Astrocyte of the cerebellum (primary cell): ENCODE measurements around the gene VPS33A.

ENCODE experiments used
- DNase-seq: peaks from one replicate; pipeline ENCODE4 v3.0.0-alpha.2; 2011; ENCODE audit warnings: low read depth
- H3K4me3 ChIP-seq: 2 replicates; pipeline ENCODE4 v1.5.1; 2011; ENCODE audit warnings: mild to moderate bottlenecking, low read depth, low read length, moderate library complexity
- CTCF ChIP-seq: IDR thresholded peaks from 2 replicates; pipeline ENCODE4 v1.5.1; 2012; ENCODE audit warnings: low read length, low read depth, moderate library complexity, mild to moderate bottlenecking; ENCODE audit errors: missing control alignments
- in situ Hi-C: cut with HindIII; loops from 2 replicates; pipeline ENCODE4 v1.10.0; 2017; ENCODE audit warnings: low sequenced_read_pairs

Gene VPS33A

GRCh38 chr12:122266230-122266901, at the start of gene VPS33A:
Gene VPS33A, minus strand, starts transcription at chr12:122266494. Its CDS starts 86 bp downstream, at chr12:122266408.
- DNase-seq, result peak; percentile 97
- H3K4me3 ChIP-seq, result peak within 1 kb of the TSS; percentile 98
- in situ Hi-C loops, result no loop called here
- no peak for TF ChIP-seq CTCF

GRCh38 chr12:122312926-122313325, 46.6 kb upstream of the VPS33A start:
- in situ Hi-C loops, result no loop called here
- no peak for TF ChIP-seq CTCF
- no peak overlapping the region for H3K4me3 ChIP-seq
- no peak for DNase-seq

GRCh38 chr12:122311696-122312095, 45.4 kb upstream of the VPS33A start:
- DNase-seq, result no peak
- in situ Hi-C loops, result no loop called here
- no peak for TF ChIP-seq CTCF
- H3K4me3 ChIP-seq, result no peak overlapping the region

GRCh38 chr12:122310626-122311333, 44.5 kb upstream of the VPS33A start:
- no peak for DNase-seq
- no peak for TF ChIP-seq CTCF
- in situ Hi-C loops, result no loop called here
- no peak overlapping the region for H3K4me3 ChIP-seq

GRCh38 chr12:122309564-122310121, 43.3 kb upstream of the VPS33A start:
- in situ Hi-C loops, result no loop called here
- H3K4me3 ChIP-seq, result no peak overlapping the region
- no peak for TF ChIP-seq CTCF
- no peak for DNase-seq

- TF ChIP-seq CTCF, result no peak
- H3K4me3 ChIP-seq, result no peak overlapping the region
- in situ Hi-C loops, result no loop called here
- no peak for DNase-seq
Observed at GRCh38 chr12:122308811-122309210, 42.5 kb upstream of the VPS33A start.
